SH-SY5Y (cell line): ENCODE measurements around the gene TCN1.

ENCODE experiments used
- GATA2 ChIP-seq: IDR thresholded peaks from 2 replicates; pipeline ENCODE4 v1.6.1; 2011; ENCODE audit warnings: mild to moderate bottlenecking, low read depth, low read length
- GATA3 ChIP-seq: IDR thresholded peaks from 2 replicates; pipeline ENCODE4 v1.6.1; 2011; ENCODE audit warnings: low read depth, mild to moderate bottlenecking, low read length, moderate library complexity

The TCN1 gene

GRCh38 chr11:59829358-59829757, 36.9 kb downstream of the TCN1 start:
- TF ChIP-seq GATA3 (no peak), GATA2 (no peak)

GRCh38 chr11:59822989-59823566, 43.2 kb downstream of the TCN1 start:
- TF ChIP-seq GATA2 = no peak
- TF ChIP-seq GATA3 = no peak

- TF ChIP-seq GATA2 = no peak
- TF ChIP-seq GATA3 = no peak
These were observed 47.7 kb downstream of the TCN1 start for GRCh38 chr11:59818572-59818971.

- TF ChIP-seq GATA2 (no peak), GATA3 (no peak)
These were observed 50.5 kb downstream of the TCN1 start for GRCh38 chr11:59815754-59816153.

GRCh38 chr11:59814021-59814420, 52.3 kb downstream of the TCN1 start:
- TF ChIP-seq GATA2 (no peak), GATA3 (no peak)

GRCh38 chr11:59813364-59813763, 52.9 kb downstream of the TCN1 start:
- no peak for TF ChIP-seq GATA2
- no peak for TF ChIP-seq GATA3

GRCh38 chr11:59812220-59812619, 54.1 kb downstream of the TCN1 start:
- no peak for TF ChIP-seq GATA3
- TF ChIP-seq GATA2 = no peak

GRCh38 chr11:59810911-59811259, 55.4 kb downstream of the TCN1 start:
- TF ChIP-seq GATA2 = no peak
- TF ChIP-seq GATA3 = no peak

- no peak for TF ChIP-seq GATA3
- no peak for TF ChIP-seq GATA2
These were observed 55.9 kb downstream of the TCN1 start, which contains the start of gene MRPL16 for GRCh38 chr11:59810189-59810910. Gene MRPL16, minus strand, starts transcription at chr11:59810778. Its CDS starts 120 bp downstream, at chr11:59810658.

- TF ChIP-seq GATA2 (no peak), GATA3 (no peak)
These were observed 59.2 kb downstream of the TCN1 start for GRCh38 chr11:59807047-59807610.

GRCh38 chr11:59804061-59804460, 62.2 kb downstream of the TCN1 start:
- TF ChIP-seq GATA3 (no peak), GATA2 (no peak)
